Liver (tissue), 9 donors: ENCODE data around the gene NFIB. TPM values are rescaled to one million over a fixed set of nuclear protein-coding genes. Genes with fewer than 3 reads are reported as not detected.

Experiments
- DNase-seq: peaks from one replicate; pipeline ENCODE4 v3.0.0-alpha.2; 2017; ENCODE audit warnings: low spot score
- H3K27ac ChIP-seq, 2 donors: one replicate each; pipeline ENCODE4 v1.7.0; 2013; ENCODE audit warnings: inconsistent platforms in 2 of 2, low read length in 2 of 2, control low read depth in 1 of 2, low read depth in 1 of 2, mild to moderate bottlenecking in 1 of 2
- H3K27me3 ChIP-seq, 4 donors: one replicate each; pipeline versions ENCODE4 v1.6.1 to v1.7.0; 2013; ENCODE audit warnings: low read length in 3 of 4, inconsistent platforms in 1 of 4, mild to moderate bottlenecking in 1 of 4, moderate library complexity in 1 of 4; ENCODE audit not compliant: control insufficient read depth in 4 of 4, insufficient read depth in 4 of 4
- H3K36me3 ChIP-seq, 4 donors: one replicate each; pipeline versions ENCODE4 v1.6.1 to v1.7.0; 2013; ENCODE audit warnings: low read length in 3 of 4, mild to moderate bottlenecking in 3 of 4, low read depth in 1 of 4, moderate library complexity in 1 of 4; ENCODE audit not compliant: control insufficient read depth in 4 of 4, insufficient read depth in 3 of 4
- H3K4me1 ChIP-seq, 4 donors: one replicate each; pipeline versions ENCODE4 v1.6.1 to v1.7.0; 2013; ENCODE audit warnings: low read length in 3 of 4, mild to moderate bottlenecking in 3 of 4, moderate library complexity in 1 of 4; ENCODE audit not compliant: control insufficient read depth in 4 of 4, insufficient read depth in 4 of 4
- H3K4me3 ChIP-seq, 3 donors: one replicate each; pipeline versions ENCODE4 v1.6.1 to v1.7.0; 2013; ENCODE audit warnings: low read length in 3 of 3, control low read depth in 1 of 3, low read depth in 1 of 3, mild to moderate bottlenecking in 1 of 3
- H3K9ac ChIP-seq, 2 donors: one replicate each; pipeline ENCODE4 v1.7.0; 2013; ENCODE audit warnings: low read length in 2 of 2, mild to moderate bottlenecking in 2 of 2, moderate library complexity in 2 of 2, control low read depth in 1 of 2, low read depth in 1 of 2
- H3K9me3 ChIP-seq, 4 donors: one replicate each; pipeline versions ENCODE4 v1.6.1 to v1.7.0; 2013; ENCODE audit warnings: low read length in 3 of 4; ENCODE audit not compliant: control insufficient read depth in 4 of 4
- CTCF ChIP-seq: fragments of 150-350 bp; IDR thresholded peaks from 2 replicates; pipeline ENCODE4 v1.5.1; 2017; ENCODE audit warnings: improper control_type of control experiment, low read depth, low read length; ENCODE audit not compliant: missing input control
- EGR1 ChIP-seq, 2 donors: IDR thresholded peaks; 2 replicates each; pipeline ENCODE4 v1.6.1; 2016 to 2018; ENCODE audit warnings: antibody characterized with exemption in 2 of 2, low read depth in 2 of 2
- FOXA1 ChIP-seq: IDR thresholded peaks from 2 replicates; pipeline ENCODE4 v1.6.1; 2016; ENCODE audit warnings: antibody characterized with exemption
- FOXA2 ChIP-seq: IDR thresholded peaks from 2 replicates; pipeline ENCODE4 v1.6.1; 2016; ENCODE audit warnings: antibody characterized with exemption
- GABPA ChIP-seq, 2 donors: IDR thresholded peaks in 1 of 2; conservative IDR thresholded peaks in 1 of 2; 2 replicates each; pipeline ENCODE4 v1.6.1; 2016; ENCODE audit warnings: antibody characterized with exemption in 2 of 2, mild to moderate bottlenecking in 1 of 2, moderate library complexity in 1 of 2
- HNF4A ChIP-seq, 2 donors: conservative IDR thresholded peaks; 2 replicates each; pipeline ENCODE4 v1.6.1; 2016; ENCODE audit warnings: antibody characterized with exemption in 2 of 2, mild to moderate bottlenecking in 2 of 2
- HNF4G ChIP-seq: IDR thresholded peaks from 2 replicates; pipeline ENCODE4 v1.6.1; 2016; ENCODE audit warnings: antibody characterized with exemption
- JUND ChIP-seq, 2 donors: IDR thresholded peaks; 2 replicates each; pipeline ENCODE4 v1.6.1; 2016; ENCODE audit warnings: antibody characterized with exemption in 2 of 2
- NR2F2 ChIP-seq: IDR thresholded peaks from 2 replicates; pipeline ENCODE4 v1.6.1; 2016; ENCODE audit warnings: antibody characterized with exemption
- RAD21 ChIP-seq, 2 donors: IDR thresholded peaks; 2 replicates each; pipeline ENCODE4 v1.6.1; 2016; ENCODE audit warnings: antibody characterized with exemption in 2 of 2, mild to moderate bottlenecking in 2 of 2
- REST ChIP-seq: IDR thresholded peaks from 2 replicates; pipeline ENCODE4 v1.6.1; 2016; ENCODE audit warnings: antibody characterized with exemption, mild to moderate bottlenecking
- RXRA ChIP-seq, 2 donors: IDR thresholded peaks; 2 replicates each; pipeline ENCODE4 v1.6.1; 2017 to 2018; ENCODE audit warnings: antibody characterized with exemption in 2 of 2, mild to moderate bottlenecking in 1 of 2
- SP1 ChIP-seq: IDR thresholded peaks from 2 replicates; pipeline ENCODE4 v1.6.1; 2018; ENCODE audit warnings: antibody characterized with exemption, mild to moderate bottlenecking
- TAF1 ChIP-seq: conservative IDR thresholded peaks from 2 replicates; pipeline ENCODE4 v1.6.1; 2016; ENCODE audit warnings: antibody characterized with exemption, mild to moderate bottlenecking
- YY1 ChIP-seq: IDR thresholded peaks from 2 replicates; pipeline ENCODE4 v1.6.1; 2016; ENCODE audit warnings: antibody characterized with exemption, mild to moderate bottlenecking
- ZBTB33 ChIP-seq: IDR thresholded peaks from 2 replicates; pipeline ENCODE4 v1.6.1; 2016; ENCODE audit warnings: antibody characterized with exemption
- WGBS: extraction: QIAGEN DNeasy Blood & Tissue Kit; methylation state at CpG from one replicate; pipeline ENCODE4 v1.1.7; 2013; 5-methylcytosine and 5-hydroxymethylcytosine counted together
- polyA plus RNA-seq, 2 donors: library from polyadenylated mRNA; stranded (reverse) in 1 of 2; unstranded in 1 of 2; fragments of 200-250 nt in 1 of 2; fragments of >200 nt in 1 of 2; fragmentation: Nextera tagmentation in 1 of 2; extraction: Ambion mirVana in 1 of 2; gene quantifications; one replicate each; pipeline versions ENCODE4 v1.2.1 to v1.2.3, GENCODE V29; 2013 to 2015
- total RNA-seq, 2 donors: library from RNA; depleted of rRNA; stranded (reverse); fragments of >200 nt; gene quantifications; one replicate each; pipeline ENCODE4 v1.2.3, GENCODE V29; 2014
- TF ChIP-seq, protein P1 (sequence below): IDR thresholded peaks from 2 replicates; pipeline ENCODE4 v1.6.1; 2016; ENCODE audit warnings: antibody characterized with exemption
- TF ChIP-seq, protein P2 (sequence below): IDR thresholded peaks from 2 replicates; pipeline ENCODE4 v1.6.1; 2016; ENCODE audit warnings: antibody characterized with exemption
- donor health status: healthy.
- donor health status: healthy.
- donor health status: healthy.
- donor health status: healthy.
- donor health status: healthy.

The NFIB gene
- total and polyA plus RNA-seq, 4 donors = 3.2 to 23.2 (median 8.0) TPM

DNA sequence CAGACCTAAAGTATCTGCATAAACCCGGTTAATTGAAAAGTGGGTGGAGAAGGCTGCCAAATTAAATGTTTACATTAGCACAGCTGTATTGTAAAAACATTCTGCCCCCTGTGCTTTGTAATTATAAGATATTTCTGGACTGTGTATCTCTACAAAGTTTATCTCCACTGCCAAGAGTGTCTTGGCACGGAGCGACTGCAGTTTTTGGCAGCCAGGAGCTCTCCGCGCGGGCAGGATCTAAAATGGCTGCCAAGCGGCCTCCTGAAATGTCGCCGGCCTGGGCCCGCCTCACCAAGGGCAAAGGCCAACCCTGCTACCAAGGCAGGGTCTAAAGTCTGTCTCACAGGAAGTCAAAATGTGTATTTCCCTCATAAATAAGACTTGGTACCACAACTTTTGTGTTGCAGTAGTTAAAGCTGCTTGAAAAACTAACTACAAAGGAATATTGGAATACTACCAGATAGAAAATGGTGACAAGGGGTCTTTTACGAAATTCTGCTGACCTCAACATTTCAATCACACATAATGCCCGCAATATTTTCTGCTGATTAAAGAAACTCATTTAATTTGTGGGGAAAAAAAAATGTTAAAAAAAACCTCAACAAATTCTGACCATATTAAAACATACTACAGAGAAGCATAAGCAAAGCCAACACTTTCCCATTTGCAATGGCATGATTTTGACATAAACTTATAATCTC lies 110.4 kb downstream of the NFIB start:
- WGBS = 23% methylated on average over 12 of the region's 12 CpGs
- Histone ChIP-seq H3K9ac (no peak overlapping the region), H3K36me3 (no peaks in the 10 kb centered on the region), H3K27ac (peak overlapping the region; percentile 65 to 69), H3K4me1 (peaks cover 11 to 41% (median 26%) of the 10 kb centered on the region in 4 donors), H3K4me3 (peak overlapping the region in 1 of 3 donors; percentile 14), H3K27me3 (no peaks in the 10 kb centered on the region), H3K9me3 (no peaks in the 10 kb centered on the region)
- TF ChIP-seq RXRA (IDR thresholded peaks at IDR 0.05) (peak; percentile 34 to 74), RAD21 (IDR thresholded peaks at IDR 0.05) (peak; percentile 47 to 48), EGR1 (IDR thresholded peaks at IDR 0.05; ENCODE audit: low read depth in 2 of 2) (peak in 1 of 2 donors; percentile 70), FOXA2 (peak; percentile 50), GABPA (IDR thresholded peaks at IDR 0.05 in 1 of 2, conservative IDR thresholded peaks at IDR 0.05 in 1 of 2) (peak in 1 of 2 donors; percentile 65), HNF4A (conservative IDR thresholded peaks at IDR 0.05) (peak; percentile 95 to 98), FOXA1 (peak; percentile 7), NR2F2 (peak; percentile 82), YY1 (peak; percentile 100), SP1 (peak; percentile 82), JUND (IDR thresholded peaks at IDR 0.05) (peak; percentile 14 to 67), ZBTB33 (peak; percentile 79), CTCF (no peak), TAF1 (no peak), REST (peak; percentile 51), HNF4G (peak; percentile 84)
- TF ChIP-seq, protein P1, sequence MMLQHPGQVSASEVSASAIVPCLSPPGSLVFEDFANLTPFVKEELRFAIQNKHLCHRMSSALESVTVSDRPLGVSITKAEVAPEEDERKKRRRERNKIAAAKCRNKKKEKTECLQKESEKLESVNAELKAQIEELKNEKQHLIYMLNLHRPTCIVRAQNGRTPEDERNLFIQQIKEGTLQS = no peak
- TF ChIP-seq, protein P2, sequence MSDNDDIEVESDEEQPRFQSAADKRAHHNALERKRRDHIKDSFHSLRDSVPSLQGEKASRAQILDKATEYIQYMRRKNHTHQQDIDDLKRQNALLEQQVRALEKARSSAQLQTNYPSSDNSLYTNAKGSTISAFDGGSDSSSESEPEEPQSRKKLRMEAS = peak; percentile 84
- no peak for DNase-seq
